ENCODE measurements around the gene C17orf100.

Gene C17orf100

DNA sequence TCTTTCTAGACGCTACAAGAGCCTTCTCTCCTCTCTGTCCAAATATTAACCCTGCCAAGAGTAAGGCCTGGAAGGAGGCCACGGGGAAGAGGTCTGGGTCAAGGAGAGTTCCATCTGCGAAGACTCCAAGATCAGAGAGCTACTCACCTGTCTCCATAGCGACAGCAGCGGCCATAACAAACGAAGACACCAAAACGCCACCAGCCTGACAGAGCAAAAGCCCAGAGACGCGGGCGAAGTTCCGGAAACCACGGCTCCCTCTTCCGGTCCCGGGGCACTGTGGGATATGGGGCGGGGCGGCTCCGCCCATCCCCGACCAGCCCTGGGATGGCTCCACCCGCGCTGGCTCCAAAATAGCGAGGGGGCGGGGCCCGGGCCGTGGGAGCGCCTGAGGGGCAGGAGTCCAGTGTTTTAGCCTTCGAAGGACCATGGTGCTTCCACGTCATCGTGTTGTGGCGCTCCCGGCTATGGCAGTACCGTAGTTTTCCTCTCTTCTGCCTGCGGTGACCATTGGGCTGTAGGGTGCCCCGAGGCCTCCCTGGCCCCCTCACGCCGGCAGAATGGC, at the start of gene C17orf100, which contains the start of gene MED31:
C17orf100 (plus strand) TSS at position 409 of the 565 bp plus-strand sequence; CDS start at position 561, 152 bp downstream.
MED31 (minus strand) TSS at position 252 of the 565 bp plus-strand sequence; CDS start at position 175, 77 bp downstream.
- FAIRE-seq, result peak; percentile 43

DNA sequence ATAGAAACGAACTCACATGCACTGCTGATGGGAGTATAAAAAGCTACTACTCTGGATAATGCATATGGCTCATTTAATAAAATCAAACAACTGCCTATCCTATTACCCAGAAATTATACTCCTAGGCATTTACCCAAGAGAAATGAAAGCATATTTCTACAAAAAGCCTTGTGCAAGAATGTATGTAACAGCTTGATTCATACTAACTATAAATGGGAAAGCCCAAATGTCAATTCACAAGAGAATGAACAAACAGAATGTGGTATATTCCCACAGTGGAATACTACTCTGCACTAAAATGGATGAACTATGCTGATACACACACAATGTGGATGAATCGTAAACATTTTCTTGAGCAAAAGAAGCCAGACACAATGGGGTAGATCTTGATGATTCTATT, 49.4 kb upstream of the C17orf100 start:
- FAIRE-seq, result no peak

DNA sequence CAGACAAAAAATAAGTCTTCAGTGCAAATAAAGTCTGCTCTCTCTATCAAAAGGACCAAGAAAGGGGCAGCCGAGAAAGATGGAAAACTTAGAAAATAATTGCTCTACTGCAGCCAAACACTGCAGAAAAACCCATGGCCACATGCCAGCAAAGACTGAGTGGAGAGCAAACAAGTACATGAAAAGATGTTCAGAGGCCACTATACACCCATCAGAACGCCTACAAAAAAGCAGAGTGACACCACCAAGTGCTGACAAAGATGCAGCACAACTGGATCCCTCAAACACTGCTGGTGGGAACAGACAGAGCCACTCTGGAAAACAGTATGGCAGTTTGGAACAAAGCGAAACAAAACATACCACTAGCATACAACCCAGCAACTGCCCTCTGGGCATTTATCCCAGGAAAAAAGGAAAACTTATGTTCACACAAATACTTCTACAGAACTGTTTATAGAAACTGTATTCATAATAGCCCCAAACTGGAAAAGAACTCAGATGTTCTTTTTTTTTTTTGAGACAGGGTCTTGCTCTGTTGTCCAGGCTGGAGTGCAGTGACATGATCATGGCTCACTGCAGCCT, 47.7 kb upstream of the C17orf100 start:
- no peak for FAIRE-seq

DNA sequence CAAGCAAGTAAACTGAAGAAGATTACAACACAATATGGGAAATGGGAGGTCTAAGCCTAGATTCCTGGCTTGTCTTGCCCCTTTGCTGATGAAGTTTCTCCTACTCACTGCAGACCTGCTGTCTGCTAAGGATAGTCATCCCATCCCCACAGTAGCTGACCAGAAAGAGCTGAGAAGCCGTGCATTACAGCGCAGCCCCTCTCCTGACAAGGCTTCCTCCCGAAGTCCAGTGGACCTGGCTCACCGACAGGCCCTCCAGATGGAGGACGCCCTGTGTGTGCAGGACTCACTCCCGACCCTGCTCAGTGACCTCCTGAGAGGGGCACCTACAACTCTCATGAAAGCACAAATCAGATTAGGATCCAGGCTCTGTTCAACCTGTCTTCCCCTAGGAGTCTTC, 46.4 kb upstream of the C17orf100 start:
- no peak for FAIRE-seq

DNA sequence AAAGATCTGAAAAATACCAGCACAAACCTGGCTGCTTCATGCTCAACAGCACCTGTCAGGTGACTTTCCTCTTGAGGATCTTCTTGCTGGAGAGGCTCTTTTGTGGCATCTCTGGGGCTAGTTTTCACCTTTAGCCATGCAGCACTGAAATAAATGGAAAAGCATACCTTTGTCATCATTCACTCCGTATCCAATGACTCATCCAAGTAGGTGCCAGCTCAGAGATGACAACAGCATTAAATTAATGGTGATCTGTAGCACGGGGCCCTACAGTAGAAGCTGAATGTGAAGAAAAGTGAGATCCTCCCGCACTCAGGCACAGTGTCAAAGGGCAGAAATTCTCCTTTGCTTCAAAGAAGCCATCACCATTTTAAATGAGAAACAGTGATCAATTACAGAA, 43.2 kb upstream of the C17orf100 start:
- FAIRE-seq, result no peak

DNA sequence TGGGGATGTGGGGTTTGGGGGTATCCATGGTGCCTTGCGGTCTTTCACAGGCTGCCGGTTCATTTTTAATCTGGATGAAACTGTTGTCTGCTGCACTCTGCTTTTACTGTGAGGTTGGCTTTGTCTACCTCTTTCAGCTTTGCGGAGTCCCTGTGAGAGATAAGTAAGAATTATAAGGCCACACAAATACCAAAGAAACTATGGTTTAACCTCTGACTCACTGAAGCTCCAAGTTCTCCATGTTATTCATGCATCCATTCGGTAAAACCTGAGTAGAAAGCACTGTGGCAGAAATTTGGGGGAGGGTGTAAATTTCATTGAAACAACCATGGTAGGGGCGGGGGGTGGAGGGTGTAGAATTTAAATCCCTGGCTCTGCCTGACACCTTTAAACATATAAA, 41.6 kb upstream of the C17orf100 start:
- FAIRE-seq, result no peak

DNA sequence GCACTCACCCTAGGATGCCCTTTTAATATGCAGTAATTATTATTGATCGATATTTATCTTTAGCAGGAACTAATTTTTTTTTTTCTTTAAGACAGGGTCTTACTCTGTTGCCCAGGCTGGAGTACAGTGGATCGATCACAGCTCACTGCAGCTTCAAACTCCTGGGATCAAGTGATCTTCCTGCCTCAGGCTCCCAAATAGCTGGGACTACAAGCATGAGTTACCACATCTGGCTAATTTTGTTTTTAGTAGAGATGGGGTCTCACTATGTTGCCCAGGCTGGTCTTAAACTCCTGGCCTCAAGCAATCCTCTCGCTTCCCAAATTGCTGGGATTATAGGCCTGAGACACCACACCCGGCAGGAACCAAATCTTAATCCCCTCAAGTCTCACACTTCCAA, 40.3 kb upstream of the C17orf100 start:
- FAIRE-seq, result no peak

DNA sequence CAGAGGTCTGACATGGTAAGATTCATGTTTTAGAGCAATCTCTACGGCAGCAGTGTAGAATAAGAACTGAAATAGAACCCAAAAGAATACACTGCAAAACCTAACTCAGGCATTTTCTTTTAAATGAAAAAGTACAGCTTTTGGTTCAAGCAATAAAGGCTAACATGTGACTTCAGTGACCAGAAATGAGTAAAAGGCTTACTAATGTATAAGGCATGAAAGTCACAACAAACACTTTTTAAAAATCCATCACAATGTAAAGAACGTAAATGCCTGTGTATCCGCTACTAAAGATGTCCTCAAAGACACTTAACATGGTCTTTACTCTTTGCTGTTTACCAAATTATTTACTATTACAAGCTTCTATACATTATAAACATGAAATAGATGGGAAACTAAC, 27.6 kb upstream of the C17orf100 start:
- no peak for FAIRE-seq

DNA sequence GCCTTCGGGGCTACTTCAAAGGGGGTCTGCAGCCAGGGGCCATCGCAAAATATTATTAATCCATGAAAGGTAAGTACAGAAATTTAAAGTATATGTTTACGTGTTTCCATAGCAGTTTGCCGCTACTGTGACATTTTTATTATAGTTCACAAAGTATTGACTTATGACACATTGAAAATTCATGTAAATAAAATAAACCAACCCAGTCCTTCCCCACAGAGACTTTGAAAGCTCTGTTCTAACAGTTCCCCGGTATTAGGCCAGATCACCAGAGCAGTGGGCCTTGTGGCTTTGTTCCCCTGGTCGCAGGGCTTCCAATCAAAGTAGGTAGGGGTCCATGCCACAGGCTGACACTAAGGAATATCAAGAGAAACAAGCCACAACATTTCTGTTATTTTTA, 24.9 kb upstream of the C17orf100 start:
- no peak for FAIRE-seq

DNA sequence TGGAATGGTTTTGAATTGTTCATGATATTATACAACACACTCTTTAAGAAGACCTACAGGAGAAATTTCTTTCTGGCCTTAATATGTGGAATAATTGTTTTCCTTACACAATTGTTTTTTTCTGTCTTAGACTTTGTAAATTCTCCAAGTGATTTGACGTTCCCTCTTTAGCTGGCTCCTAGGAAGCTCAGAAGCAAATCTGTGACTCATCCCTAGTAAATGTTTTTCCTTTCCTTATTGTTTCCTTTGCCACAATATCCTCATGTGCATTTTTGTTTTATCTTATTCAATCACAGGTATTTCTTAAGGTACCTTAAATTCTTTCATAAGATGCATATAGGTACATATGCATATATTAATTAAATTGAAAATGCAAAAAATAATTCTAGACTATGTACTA, 24.5 kb upstream of the C17orf100 start:
- FAIRE-seq, result no peak

DNA sequence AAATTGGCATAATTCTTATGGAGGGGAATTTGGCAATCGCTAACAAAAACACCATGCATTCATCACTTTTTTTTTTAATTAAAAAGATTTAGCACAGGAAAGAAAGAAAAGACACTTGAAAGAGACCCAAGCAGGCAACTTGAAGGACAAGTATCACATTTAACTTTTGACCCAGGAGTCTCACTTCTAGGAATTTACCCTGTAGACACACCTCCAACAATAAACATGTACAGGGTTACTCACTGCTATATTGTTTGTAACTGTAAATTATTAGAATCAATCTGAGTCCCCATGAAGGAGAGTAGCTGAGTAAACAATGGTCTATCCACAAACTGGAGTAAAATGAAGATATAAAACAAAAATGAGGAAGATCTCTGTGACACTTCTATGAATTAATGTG, 21.2 kb upstream of the C17orf100 start:
- no peak for FAIRE-seq

DNA sequence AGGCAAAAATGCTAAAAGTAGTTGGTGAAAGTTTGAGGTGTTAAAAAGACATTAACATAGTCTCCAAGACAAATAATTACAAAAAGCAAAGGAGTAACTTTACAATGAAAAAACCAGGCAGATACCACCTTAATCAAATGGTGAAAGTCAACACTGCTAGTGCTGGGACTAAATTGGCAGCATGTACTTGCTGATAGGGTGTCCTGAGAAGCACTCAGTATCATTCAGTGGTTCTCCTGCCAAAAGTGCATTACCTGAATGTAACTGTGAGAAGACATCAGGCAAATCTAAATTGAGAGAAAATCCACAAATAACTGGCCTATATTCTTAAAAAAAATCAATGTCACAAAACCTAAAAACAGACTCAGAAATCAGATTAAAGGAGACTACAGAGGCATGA, 19.0 kb upstream of the C17orf100 start:
- no peak for FAIRE-seq

DNA sequence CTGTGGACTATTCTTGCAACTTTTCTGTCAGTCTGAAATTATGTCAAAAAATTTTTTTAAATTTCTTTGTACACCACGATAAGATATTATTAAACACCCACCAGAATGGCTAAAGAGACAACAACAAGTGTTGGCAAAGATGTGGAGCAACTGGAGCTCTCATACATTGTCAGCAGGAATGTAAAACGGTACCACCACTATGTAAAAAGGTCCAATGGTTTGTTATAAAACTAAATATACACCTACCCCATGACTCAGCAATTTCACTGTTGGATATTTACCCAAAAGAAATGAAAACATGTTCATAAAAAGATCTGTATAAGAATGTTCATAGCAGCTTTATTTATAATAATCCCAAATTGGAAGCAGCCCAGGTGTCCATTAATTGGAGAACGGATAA, 18.3 kb upstream of the C17orf100 start:
- no peak for FAIRE-seq

DNA sequence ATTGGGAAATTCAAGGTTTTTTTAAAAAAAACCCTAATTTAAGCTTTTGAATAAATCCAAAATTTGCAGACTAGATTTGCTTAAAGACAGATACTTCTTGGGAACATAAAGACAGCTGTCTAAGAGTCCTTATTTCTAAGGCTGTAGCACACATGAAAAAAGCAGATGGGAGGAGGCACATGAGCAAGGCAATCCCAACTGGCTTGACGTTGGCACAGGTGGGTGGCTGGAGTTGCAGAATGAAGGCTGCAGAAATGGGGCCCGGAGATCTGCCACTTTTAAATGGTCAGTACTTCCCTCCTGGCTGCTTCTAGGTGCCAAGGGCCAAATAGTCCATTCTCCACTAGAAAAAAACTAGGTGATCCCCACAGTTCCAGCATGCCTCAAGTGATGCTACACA, 15.5 kb upstream of the C17orf100 start:
- FAIRE-seq, result no peak

DNA sequence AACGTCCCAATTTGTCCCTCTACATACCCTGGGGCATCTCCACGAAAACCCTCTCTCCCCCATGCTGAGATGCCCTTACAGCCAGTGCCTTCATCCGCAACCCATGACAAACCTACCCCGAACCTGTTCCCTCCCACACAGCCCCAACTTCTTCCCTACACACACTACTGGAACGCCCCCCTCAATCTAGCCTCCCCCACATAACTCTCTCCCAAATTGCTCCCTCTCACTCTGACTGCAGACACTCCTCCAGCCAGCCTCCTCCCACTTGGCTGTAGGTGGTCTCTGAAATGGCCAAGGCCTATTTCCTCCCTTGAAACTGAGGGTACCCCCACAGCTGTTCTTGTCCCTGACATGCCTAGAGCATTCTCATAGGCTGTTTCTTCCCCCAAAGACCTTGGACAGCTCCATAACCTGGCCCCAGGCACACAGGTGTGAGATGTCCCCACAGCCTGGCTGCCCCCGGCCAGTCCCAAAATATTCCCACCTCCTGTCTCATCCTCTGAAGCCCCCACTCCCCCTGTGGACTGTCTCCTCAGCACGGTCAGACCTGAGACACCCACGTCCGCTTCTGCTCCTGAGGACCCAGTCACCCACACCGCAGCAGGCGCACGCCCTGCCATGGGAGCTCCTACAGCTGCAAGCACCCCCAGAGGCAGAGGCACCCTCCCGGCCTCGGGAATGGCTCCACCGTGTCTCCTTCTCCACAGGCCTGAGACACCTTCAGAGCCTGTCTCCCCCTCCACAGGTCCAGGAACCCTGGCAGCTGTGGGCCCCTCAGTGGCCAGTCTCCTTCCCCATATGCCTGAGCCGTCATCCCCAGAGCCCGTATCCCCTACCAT, 14.7 kb upstream of the C17orf100 start:
- FAIRE-seq, result no peak

DNA sequence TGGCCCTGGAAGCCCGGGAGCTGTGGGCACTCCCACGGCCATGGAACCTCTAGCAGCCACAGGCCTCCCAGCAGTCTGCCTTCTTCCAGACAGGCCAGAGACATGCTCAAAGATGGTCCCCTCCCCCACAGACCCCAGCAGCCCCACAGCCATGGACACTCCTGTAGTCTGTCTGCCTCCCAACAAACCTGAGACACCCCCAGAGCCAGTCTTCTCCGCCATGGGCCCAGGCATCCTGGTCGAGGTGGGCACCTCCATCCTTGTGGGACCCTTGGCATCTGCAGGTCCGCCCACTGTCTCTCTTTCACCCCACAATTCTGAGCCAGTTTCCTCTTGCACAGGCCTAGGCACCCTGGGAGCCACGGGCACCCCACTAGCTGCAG, 14.1 kb upstream of the C17orf100 start:
- FAIRE-seq, result no peak

DNA sequence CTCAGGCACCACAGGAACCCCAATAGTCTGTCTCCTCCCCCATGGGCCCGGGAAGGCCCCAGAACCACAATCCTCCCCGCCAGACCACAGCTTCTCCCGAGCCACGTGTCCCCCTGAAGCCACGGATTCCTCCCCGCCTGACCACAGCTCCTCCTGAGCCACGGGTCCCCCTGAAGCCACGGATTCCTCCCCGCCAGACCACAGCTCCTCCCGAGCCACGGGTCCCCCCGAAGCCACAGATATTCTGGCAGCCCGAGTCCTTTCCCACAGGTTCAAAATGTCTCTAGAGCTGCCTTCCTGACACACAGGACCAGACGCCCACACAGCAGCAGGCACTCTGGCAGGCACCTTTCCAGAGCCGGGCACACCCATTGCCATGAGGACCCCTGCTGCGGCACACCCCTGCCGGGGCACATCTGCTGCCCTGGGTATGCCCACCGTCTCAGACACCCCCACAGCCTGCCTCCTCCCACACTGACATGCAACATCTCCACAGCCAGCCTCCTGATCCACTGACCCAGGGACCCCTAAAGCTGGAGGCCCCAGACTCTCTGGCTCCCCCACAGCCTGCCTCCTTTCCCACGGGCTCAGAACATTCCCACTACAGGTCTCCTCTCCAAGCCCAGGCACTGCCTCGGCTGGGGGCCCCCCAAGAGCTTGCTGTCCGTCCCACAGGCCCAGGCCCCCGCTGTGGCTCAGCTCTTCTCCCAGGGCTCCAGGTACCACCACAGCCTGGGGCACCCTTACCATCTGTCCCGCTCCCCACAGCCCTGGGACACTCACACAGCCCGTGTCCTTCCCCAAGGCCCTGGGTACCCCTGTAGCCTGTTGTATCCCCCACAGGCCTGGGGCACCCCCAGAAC, 13.3 kb upstream of the C17orf100 start:
- FAIRE-seq, result no peak

DNA sequence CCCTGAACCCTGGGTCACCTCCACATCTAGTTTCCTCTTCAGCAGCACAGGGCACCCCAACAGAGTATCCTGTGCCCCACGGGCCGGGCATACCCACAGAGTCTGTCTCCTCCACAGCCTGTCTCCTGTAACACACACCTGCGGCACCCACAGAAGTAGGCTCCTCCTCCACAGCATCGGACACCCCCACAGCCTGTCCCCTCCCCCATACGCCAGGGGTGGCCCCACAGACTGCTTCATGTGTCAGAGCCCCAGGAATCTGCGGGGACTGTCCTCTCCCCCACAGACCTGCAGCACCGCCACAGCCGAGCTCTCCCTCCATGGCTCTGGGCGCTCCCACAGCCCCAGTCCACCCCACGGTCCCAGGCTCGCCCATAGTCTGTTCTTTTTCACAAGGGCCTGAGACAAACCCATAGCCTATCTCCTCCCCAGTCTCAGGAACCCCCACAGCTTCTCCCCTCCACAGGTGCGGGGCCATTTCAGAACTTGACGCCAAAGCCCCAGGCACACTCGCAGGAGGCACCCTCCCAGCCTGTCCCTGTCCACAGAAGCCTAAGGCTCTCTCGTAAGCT, 12.5 kb upstream of the C17orf100 start:
- FAIRE-seq, result no peak

DNA sequence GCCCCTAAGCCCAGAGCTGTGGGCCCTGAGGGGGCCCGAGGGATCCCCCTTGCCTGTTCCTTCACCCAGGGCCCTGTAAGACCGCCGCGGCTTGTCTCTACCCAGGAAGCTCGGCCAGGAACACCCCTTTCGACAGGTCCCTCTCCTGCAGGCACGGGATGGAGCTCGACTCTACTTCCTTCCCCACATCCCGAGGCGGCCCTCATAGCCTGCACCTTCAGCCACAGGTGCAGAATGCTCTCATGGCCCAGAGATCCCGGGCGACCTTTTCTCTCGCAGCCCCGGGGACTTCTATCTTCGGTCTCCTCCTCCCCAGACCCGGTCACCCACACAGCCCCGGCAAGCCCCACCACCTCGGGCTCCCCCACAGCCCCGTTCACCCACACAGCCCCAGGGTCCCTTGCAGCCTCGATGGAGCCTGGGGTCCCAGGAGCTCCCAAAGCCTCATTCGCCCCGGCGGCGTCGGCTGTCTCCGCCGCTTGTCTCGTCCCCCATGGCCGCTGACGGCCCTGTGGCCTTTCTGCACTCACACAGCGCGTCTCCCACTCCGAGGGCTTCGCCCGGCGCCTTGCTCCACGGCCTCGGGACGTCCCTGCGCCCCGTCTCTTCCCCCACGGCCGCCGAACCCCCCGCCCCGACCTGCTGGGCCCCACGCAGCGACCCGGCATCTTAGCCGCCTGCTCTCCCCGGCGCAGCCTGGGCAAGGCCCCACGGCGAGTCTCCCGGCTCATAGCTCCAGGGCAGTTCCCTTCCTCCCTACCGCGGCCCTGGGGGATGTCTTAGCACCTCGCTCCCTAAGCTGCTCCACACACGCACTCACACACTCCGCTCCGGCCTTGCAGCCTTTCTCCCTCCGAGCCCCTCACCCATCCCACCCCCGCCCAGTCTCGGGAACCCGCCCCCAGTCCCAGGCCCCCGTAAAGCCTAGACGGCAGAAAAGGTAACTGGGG, 11.7 kb upstream of the C17orf100 start:
- FAIRE-seq, result no peak

DNA sequence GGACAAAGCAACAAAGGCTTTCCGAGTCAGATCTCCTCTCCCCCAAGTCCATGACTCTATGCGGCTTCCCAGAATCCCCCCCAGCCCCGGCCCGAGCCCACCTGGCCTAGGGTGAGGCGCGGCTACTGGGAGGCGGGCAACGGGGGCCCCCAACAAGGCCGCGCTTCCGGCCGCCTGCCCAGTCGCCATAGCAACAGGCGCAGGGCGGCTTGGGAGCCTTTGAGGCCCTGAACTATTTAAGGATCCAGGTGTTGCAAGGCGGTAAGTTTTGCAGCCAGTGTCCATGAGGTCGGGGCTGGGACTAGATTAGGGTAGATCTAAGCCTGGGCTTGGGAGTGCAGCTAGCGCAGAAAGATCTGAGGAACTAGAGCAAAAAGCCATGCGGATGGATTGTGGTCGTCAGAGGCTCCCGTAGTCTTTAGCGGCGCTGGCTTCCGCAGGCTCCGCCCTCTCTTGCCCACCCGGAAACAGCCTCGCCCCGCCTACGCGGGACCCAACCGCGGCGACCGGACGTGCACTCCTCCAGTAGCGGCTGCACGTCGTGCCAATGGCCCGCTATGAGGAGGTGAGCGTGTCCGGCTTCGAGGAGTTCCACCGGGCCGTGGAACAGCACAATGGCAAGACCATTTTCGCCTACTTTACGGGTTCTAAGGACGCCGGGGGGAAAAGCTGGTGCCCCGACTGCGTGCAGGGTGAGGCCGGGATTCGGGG, 10.9 kb upstream of the C17orf100 start, which contains the start of the genes KIAA0753 and TXNDC17:
KIAA0753 (minus strand) TSS at position 176 of the 711 bp plus-strand sequence. CDS start 5,608 bp downstream, outside the sequence.
TXNDC17 (plus strand) TSS at position 525 of the 711 bp plus-strand sequence; CDS start at position 548, 23 bp downstream.
- FAIRE-seq, result no peak
